PC-9 (cell line): Measurements from ENCODE around the gene WWC2.

Experiments used
- CTCF ChIP-seq: fragments of 200-600 bp; sonication (generic); conservative IDR thresholded peaks from 2 replicates; pipeline ENCODE4 v1.6.1; 2017; ENCODE audit warnings: mixed run types, antibody characterized with exemption, mild to moderate bottlenecking, moderate library complexity
- EZH2 ChIP-seq: fragments of 200-600 bp; sonication (generic); IDR thresholded peaks from 2 replicates; pipeline ENCODE4 v1.8.0; 2017; ENCODE audit warnings: antibody characterized with exemption, low read depth

GRCh38 chr4:183248201-183248600, 149.1 kb downstream of the WWC2 start:
- TF ChIP-seq CTCF (no peak), EZH2 (no peak)
